Tibial nerve (tissue), 4 donors: ENCODE measurements around the gene PHLPP2.

Experiments
- EP300 ChIP-seq, 2 donors: sonication (generic); formaldehyde crosslinking; IDR thresholded peaks; one replicate each; pipeline ENCODE4 v1.6.1; 2017; ENCODE audit warnings: antibody characterized with exemption in 2 of 2, mild to moderate bottlenecking in 1 of 2
- POLR2A ChIP-seq, 2 donors: fragments of 450-650 bp; IDR thresholded peaks; one replicate each; pipeline ENCODE4 v1.6.1; 2017; ENCODE audit warnings: antibody characterized with exemption in 2 of 2, mild to moderate bottlenecking in 2 of 2, moderate library complexity in 2 of 2
- TF ChIP-seq, protein P1 (sequence below), 5 experiments: fragments of 200-600 bp in 3 of 5; fragments of 450-650 bp in 2 of 5; sonication (generic) in 3 of 5; IDR thresholded peaks; one replicate each; pipeline ENCODE4 v1.5.1; 2016 to 2019; ENCODE audit warnings: antibody characterized with exemption in 5 of 5, mild to moderate bottlenecking in 3 of 5, moderate library complexity in 2 of 5

DNA sequence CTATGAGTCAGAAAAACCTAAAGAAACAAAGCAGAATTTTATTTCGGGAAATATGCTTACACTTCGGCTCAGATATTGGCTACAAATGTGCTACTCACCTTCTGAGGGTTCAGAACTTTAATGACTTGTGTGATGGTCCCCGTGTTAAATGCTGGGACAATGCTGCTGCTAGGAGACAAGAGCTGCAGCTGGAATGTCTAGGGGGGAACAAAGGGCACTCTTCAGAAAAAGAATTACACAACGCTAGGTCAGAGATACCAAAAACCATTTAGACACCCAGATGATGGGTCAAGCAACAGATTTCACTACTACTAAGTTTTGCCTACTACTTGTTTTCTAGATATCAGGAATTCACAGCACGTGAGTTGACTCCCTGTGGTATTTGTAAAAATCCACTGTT is 10.0 kb upstream of the PHLPP2 start:
- TF ChIP-seq, protein P1, sequence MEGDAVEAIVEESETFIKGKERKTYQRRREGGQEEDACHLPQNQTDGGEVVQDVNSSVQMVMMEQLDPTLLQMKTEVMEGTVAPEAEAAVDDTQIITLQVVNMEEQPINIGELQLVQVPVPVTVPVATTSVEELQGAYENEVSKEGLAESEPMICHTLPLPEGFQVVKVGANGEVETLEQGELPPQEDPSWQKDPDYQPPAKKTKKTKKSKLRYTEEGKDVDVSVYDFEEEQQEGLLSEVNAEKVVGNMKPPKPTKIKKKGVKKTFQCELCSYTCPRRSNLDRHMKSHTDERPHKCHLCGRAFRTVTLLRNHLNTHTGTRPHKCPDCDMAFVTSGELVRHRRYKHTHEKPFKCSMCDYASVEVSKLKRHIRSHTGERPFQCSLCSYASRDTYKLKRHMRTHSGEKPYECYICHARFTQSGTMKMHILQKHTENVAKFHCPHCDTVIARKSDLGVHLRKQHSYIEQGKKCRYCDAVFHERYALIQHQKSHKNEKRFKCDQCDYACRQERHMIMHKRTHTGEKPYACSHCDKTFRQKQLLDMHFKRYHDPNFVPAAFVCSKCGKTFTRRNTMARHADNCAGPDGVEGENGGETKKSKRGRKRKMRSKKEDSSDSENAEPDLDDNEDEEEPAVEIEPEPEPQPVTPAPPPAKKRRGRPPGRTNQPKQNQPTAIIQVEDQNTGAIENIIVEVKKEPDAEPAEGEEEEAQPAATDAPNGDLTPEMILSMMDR (IDR thresholded peaks at IDR 0.05), result no peak
- no peak for TF ChIP-seq POLR2A (IDR thresholded peaks at IDR 0.05)
- TF ChIP-seq EP300 (IDR thresholded peaks at IDR 0.05), result no peak
